NT2/D1 (cell line): ENCODE measurements around the gene NAV1.

ENCODE experiments used
- YY1 ChIP-seq: IDR thresholded peaks from 2 replicates; pipeline ENCODE4 v1.6.1; 2011; ENCODE audit not compliant: insufficient read length, insufficient read depth
- ZNF274 ChIP-seq: IDR thresholded peaks from 2 replicates; pipeline ENCODE4 v1.6.1; 2011; ENCODE audit warnings: mild to moderate bottlenecking, low read depth, low read length

GRCh38 chr1:201540846-201541735 is 2.2 kb downstream of the NAV1 start:
- TF ChIP-seq YY1, result no peak
- no peak for TF ChIP-seq ZNF274
